ENCODE results near the gene DNASE1L3.

DNA sequence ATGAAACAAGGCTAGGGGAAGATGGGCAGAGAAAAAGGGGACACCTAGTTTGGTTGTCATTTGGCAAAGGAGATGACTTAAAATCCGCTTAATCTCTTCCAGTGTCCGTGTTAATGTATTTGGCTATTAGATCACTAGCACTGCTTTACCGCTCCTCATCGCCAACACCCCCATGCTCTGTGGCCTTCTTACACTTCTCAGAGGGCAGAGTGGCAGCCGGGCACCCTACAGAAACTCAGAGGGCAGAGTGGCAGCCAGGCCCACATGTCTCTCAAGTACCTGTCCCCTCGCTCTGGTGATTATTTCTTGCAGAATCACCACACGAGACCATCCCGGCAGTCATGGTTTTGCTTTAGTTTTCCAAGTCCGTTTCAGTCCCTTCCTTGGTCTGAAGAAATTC is 39.6 kb downstream of the DNASE1L3 start:
- TF ChIP-seq EP300 (IDR thresholded peaks at IDR 0.05) = no peak
- TF ChIP-seq, protein P1, sequence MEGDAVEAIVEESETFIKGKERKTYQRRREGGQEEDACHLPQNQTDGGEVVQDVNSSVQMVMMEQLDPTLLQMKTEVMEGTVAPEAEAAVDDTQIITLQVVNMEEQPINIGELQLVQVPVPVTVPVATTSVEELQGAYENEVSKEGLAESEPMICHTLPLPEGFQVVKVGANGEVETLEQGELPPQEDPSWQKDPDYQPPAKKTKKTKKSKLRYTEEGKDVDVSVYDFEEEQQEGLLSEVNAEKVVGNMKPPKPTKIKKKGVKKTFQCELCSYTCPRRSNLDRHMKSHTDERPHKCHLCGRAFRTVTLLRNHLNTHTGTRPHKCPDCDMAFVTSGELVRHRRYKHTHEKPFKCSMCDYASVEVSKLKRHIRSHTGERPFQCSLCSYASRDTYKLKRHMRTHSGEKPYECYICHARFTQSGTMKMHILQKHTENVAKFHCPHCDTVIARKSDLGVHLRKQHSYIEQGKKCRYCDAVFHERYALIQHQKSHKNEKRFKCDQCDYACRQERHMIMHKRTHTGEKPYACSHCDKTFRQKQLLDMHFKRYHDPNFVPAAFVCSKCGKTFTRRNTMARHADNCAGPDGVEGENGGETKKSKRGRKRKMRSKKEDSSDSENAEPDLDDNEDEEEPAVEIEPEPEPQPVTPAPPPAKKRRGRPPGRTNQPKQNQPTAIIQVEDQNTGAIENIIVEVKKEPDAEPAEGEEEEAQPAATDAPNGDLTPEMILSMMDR (IDR thresholded peaks at IDR 0.05) = no peak
- no peak for TF ChIP-seq POLR2A (IDR thresholded peaks at IDR 0.05)

All from gastroesophageal sphincter (tissue), 3 donors.